Left hindlimb (tissue), 1 donor: ENCODE results near the gene DENND2D.

ENCODE experiments used
- DNase-seq: peaks from one replicate; pipeline ENCODE4 v3.0.0-alpha.2; 2018

The DENND2D gene

DNA sequence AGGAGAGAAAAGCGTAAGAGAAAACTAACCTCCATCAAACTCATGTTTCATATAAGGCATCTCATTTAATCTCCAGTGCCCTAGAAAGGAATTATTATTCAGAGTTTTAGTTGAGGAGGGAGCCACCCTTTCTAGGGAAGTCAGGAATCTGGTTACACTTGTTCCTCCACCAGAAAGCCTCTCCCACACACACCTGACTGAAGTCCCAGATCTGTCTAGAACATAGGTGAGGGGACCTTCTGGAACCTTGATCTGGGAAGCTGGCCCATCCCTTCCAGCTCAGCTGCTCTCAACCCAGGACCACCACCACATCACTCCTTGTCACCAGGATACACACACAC is 1.9 kb upstream of the DENND2D start:
- DNase-seq = no peak

DNA sequence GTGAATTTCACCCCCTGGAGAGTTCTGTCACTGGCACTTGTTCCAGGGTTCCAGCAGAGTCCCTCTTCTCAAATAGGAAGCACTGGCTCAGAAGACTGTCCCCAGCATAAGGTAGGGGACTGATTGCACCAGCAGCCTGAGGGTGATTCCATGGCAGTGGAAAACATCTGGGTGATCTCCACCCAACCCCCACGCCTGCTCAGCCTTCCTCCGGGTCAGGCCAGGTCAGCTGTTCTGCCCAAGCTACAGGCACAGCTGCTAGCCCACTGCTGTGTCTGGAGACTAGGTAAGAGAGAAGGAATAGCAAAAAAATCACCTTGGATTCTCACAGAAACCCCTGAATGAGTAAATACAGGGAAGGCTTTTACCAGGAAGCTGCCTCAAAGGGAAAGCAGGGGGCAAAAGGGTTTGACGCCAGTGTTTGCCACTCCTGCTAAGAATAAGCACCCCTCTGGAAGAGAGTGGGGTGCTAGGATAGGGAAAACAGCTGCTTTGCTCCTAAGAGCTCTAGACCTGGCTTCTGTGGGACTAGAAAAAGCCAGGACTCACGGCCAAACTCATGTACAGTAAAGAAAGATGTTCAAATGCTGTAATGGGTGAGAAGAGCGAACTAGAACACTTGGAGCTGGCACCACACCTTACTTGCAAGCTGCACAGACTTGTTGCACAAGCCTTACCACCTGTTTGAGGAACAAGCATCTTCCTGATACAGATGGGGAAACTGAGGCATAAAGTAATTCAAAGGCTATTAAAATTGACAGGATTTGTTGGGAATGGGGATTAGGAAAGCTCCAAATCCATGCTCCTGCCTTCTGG is 1.0 kb upstream of the DENND2D start:
- no peak for DNase-seq

DNA sequence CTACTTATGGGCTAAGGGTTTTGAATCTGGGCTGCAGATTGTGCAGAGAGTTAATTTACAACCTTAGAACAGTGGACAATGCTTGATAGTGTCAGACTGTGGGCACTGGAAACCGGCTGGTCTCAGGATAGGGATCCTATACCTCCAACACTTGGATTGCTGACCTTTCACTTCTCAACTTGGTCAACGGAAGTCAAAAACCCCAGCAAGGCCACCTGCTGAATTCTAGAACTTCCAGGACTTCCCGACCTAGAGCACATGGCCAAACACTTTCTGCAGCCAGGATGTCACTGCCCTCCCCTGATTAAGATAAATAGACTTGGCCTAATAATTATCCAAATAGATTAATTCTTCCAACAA is 336 bp upstream of the DENND2D start:
- no peak for DNase-seq

DNA sequence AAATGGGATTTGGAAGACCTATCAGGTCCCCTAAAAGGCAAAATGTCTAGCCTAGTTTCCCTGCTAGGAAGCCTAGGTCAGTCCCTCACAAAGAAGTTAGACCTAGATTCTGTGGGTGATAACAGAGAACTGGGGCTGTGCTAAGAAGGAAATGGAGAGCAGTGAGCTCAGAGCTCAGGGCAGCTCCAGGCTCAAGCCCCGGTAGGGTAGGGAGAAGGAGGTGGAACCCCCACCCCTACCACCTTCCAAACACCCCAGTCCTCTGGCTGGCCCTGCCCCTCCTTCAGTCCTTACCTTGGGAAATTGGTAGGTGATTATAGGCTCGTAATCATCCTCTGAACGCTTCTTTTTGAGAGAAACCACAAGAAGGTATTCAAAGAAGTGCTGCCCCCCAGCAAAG is 1.1 kb downstream of the DENND2D start:
- no peak for DNase-seq

DNA sequence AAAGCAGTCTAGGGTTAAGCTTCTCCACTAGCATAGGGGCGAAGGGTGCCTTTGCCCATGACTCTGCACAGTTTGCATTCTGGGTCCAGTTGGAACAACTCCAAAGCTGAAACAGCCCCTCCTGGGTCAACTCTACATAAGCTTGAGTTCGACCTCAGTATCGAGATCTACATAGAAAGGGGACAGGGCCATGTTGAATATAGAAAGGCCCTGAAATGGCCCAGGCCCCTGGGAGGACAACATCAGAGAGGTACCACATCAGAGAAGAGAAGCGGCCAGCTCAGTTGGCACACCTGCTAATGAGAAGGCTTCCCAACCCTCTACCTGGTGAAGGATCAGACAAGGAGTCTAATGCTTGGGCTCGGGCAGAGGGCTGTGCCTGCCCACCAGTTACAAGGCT is 1.6 kb downstream of the DENND2D start:
- DNase-seq = no peak

DNA sequence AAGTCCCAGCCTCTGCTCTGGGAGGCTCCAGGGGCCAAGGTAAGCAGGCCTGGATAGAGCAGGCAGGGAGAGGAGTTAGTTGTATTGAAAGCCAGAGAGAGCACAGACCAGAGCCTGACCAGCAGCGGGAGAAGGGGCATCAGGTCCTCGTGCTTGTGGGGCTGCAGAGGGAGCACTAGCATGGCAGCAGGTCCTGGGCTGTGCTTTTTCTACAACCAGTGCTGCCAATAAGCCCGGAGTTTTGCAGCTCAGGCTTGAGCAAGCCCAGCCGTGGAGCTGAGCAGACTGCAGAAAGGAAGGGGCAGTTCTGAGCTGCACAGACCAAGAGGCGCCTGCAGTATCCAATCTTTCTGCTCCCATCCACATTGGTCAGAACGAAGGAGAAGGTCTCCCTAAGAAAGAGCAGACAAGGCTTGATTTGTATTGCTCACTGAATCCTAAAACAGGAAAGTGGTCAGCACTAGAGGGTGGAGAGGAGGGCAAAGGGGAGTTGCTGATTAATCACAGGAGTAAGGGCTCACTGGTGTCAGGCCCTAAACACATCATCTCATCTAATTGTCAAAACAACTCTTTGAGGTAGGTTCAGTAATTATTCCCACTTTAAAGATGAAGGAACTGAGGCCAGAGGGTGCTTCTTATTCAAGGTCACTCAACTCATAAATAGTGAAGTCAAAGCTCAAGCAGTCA is 2.7 kb downstream of the DENND2D start:
- DNase-seq = no peak

DNA sequence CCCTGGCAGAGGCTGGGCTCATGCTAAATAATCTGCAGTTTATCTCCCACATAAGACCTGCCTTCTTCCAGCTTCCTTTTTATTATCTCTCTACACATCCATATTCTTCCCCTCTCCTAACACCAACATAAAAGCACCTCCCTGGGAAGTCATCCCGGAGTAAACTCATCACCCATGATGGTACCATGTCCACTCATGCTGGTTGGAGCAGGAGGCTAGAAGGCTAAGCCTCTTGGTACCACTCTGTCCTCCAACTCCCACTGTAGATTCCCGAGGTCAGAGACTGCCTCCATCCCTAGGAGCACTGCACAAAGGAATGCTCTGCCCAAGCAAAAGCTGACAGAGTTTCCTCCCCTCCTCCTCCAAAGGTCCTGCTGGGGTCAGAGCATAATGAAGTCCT is 4.2 kb downstream of the DENND2D start:
- DNase-seq = no peak

DNA sequence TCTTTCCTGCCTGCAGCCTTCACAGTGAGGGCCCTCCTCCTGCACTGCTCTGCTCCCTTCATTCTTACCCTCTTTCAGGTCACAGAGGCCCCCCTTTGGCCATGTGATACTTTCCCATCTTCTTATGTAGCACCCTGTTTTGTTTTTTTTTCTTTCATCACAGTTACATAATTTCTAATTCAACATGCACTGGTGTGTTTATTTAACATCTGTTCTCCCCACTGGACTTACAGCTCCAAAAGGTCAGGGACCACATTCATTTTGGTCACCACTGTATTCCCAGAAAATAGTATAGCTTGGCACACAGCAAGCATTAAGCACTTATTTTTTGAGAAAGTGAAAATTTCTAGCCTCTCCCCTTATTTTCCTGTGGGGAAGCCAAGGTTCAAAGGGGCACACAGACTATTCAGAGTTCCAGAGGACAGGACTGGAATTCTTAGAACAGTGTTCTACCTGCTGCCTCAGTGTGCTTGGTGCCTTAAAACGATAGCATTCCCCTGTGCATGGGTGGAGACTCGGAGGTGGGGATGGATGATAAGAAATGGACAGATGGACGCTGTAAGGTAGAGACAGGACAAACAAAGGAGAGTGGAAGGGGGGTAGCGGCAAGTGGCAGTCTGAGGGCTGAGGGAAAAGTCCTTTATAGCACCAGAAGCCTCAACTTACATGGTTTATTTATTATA is 5.3 kb downstream of the DENND2D start:
- no peak for DNase-seq

DNA sequence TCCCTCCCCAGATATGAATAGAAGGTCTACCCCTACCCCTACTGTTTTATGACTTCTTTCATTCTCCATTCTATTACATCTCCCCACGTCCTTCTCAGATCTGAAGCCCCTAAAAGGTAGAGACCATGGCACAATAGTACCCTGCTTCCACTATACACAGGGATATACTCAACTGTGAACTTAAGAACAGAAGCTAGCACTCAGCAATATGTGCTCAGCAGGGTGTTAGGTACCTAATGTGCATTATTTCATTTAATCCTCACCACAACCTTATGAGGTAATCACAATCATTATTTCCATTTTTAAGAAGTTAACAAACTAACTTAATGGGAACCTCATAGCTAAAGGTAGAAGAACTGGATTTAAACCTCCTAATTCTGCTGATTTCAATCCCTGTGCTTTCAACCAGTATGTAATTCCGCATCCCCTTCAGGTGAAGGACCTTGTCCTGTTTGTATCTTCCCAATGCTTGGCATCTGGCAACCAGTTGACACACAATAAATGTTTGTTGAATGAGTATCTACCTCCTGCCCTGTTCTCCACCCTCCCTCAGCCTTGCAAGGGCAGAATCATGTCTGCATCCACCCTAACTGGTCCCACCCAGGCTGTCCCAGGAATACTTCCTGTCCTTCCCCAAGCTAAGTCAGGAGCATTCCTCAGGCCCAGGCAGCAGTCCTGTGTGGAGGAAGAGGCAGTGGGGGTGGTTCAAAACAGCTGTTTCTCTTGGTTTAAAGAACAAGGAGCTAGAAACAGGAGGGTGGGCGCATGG is 6.5 kb downstream of the DENND2D start:
- DNase-seq = no peak

DNA sequence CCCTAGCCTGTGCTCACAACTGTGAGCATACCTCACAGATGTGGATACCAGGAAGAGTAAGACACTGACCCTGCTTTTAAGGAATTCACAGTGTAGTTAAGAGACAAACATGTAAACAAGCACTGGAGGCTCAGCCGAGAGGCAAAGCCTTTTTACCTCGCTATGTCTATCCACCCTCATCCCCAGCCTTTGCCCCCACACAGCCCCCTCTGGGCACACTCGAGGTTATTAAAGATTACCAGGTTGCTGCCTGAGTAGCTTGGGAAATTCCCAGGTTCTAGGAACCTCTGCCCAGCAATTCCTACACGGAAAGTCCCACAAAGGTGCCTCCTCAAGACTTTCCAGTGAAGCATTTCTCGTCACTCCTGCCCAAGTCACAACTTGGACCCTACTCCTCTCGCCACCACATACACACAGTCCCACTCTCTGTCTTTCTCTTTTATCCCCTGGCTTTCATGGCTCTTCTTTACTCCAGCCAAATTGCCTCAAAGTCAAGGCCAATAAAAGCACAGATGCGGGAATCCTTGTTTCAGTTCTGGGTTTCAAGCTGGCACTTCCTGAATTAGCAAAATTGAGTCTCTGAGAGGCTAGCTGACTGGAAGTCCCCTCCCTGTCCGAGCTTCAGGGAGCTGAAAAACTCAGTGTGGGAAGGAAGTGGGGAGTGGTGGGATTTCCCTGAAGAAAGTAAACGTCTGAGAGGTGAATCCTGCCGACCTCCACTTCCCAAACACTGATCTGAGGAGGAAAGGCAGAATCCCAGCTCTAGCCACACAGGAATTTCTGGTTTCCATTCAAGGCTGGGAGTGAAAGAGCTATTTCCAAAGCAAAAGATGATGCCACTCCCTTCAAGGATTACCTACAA is 7.6 kb downstream of the DENND2D start:
- no peak for DNase-seq

DNA sequence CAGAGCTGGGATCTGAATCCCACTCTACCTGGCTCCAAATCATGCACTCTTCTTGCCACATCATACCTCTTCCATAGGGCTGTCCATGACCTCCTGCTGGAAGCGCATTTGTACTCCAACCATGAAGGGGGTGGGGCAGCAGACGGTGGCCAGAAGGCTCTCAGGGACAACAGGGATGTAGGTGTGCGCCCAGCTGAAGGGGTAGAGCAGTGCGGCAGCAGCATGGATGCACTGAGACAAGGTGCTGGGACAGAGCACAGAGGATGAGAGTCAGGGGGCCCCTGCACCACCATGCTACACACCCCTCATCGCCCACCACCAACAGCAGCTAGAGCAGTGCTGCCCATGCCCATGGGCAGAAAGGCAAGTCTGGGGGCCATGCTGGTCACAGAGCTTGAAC is 8.4 kb downstream of the DENND2D start:
- DNase-seq = no peak

DNA sequence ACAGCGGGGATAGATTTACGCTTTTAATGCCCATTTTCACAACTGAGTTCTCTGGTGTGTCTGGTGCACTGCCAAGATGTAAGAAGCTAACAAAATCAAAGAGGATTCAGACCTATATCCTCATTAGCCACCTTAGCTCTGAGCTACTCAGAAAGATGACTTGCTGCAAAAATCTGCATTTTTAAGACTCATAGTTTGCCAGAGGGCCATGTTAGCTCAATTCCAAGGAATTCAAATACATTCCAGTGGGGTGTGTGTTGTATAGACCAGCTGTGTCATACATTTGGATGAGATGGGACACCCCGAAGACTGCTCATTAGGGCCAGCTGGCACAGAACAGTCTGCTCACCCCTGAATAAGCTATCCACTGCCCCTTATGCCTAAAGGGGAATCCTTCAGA is 8.9 kb downstream of the DENND2D start:
- no peak for DNase-seq

DNA sequence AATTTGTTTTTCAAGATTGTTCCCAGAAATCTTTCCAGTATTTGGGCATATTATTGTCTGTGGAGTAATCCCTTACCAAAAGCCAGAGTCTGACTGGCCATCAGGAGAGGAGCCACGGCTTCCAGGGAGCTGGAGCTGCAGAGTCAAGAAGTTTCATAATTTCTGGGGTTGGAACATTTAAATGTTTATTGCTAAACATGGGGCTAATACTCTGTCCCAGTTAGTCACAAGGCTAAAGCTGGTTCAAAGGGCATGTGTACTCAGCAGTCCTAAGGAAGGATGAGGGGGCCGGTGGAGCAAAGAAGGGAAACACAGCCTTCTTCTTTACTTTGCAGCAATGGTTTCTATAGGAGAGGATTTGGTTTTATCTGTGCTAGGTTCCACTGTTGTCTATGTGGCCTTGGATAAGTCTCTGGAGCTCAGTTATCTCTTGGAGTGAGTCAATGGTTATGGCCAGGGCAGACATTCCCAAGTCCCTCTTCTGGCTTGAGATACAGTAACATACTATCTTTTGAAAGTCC is 9.5 kb downstream of the DENND2D start:
- no peak for DNase-seq

DNA sequence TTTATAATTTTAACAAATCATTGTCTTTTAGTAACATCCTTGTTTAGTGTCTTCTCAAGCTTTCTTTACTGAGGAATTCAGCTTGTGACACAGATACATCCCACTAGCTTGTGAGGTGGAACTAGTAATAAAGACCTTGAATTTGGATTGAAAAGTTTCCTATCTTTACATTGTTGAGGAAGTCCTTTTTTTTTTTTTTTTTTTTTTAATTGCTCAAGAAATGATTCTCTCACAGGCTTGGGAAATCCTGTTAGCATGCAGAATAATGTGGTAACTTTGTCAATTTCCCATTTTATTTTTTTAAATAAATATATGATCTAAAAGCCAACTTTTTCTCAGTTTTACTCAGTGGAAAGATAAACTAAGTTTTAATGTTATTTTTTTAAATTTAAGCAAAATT is 15.8 kb downstream of the DENND2D start:
- DNase-seq = no peak

DNA sequence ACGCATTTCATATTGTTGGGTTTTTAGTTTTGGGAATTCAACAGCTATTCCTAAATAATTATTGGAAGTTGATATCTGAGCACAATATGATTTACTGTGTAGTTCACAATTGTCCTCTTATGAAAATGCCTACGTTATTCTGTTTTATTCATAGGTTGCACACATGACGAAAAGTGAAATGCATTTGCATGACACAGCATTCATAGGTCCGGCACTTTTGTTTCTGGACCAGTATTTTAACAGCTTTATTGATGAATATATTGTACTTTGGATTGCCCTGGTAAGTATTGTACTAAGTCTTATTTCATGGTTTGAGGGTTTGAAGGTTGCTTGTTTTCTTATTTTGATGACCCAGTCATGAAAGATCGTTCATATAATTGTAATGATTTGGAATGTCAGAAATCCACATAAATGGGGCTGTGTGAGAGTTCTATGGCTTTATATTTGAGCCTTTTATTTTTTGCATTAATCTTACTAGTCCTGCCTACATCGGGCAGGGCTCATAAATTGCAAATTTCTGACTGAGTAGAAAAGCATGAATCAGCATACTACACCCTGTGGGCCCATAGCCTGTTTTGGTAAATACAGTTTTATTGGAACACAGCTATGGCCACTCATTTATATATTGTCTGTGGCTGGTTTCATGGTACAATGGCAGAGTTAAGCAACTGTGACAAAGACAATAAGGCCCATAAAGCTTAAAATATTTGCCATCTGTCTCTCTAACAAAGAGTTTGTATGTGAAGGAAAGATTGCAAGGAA is 17.0 kb downstream of the DENND2D start:
- DNase-seq = no peak

DNA sequence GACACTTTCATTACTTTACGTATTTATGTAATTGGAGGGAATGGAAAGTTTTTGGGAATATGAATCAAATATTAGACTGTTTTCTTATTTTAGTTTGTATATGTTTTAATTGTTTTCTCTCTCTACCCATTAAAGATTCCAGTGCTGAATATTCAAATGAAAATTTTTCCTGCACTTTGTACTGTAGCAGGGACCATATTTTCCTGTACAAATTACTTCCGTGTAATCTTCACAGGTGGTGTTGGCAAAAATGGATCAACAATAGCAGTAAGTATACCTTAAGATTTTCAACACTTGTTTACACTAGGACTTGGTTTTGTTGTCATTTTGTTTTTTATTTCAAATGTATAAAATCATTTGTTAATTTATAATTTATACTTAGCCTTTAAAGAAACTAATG is 18.4 kb downstream of the DENND2D start:
- no peak for DNase-seq

DNA sequence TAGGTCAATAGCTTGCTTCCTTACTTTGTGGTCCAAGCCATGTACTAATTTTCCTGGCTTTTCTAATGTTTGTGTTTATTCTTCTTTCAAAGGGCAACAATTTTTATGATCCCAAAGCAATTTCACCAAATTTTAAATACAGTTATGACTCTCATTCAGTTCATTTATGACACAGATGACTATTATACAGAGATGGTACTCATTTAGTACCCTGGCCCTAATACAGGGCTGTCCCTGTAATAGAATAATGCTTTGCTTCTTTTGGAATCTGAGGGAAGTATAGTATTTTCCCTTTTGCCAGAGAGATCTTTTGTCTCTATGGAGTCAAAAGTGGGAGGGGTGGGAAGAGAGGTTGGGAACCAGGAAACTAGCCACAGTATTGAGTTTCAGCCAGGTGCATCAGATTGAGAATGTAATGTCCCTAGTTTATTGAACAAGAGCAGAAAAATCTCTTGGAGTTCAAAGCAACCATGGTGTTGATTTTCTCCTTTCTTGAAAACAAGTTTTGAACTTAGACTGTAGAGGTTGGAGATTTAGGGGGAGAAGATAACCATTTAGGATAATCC is 20.4 kb downstream of the DENND2D start:
- DNase-seq = no peak

DNA sequence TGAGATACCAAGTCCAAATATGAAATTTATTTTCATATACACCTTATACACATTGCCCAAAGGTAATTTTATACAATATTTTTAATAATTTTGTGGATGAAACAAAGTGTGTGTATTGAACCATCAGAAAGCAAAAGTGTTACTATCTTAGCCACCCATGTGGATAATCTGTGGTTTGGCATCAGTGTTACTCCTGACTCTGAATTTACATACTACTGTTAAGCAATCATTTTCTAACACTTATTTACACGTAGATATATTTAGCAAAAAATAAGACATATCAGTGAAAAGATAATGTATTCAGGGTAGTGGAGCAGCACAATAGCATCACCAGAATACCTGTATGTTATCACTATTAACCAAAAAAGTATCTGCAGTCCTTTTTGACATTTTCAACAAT is 23.8 kb downstream of the DENND2D start:
- no peak for DNase-seq

DNA sequence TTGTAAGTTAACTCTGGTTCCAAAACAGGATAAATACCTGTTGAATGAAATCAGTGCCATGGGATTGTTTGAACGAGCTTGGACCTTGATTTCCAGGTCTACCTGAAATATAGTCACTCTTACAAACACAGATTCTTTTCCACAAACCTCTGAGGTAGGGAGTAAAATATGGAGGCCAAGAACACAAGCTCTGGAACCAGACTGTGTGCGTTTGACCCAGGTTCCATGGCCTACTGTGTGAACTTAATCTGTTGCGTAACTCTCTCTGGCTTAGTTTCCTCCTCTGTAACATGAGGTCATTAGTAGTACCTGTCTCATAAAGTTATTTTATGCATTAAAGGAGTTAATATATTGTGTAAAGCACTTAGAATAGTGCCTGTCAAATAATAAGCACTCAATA is 25.1 kb downstream of the DENND2D start:
- no peak for DNase-seq

DNA sequence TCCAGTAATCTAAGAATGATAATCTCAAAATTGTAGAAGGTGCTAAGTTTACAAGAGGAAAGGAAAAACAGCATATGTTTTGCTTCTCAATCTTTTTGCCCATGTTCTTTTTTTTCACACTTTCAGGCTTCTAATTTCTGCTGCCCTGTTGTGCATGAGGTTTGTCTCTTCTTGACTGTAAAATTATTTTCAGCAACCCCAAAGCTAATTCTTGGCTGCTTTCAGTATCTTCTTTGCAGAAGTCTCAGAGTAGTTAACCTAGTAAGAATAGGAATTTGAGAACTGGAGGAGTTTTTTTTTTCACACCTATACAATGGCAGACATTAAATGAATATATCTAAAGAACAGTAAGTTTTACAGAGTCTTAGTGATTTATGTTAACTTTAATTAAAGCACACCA is 26.4 kb downstream of the DENND2D start:
- no peak for DNase-seq

DNA sequence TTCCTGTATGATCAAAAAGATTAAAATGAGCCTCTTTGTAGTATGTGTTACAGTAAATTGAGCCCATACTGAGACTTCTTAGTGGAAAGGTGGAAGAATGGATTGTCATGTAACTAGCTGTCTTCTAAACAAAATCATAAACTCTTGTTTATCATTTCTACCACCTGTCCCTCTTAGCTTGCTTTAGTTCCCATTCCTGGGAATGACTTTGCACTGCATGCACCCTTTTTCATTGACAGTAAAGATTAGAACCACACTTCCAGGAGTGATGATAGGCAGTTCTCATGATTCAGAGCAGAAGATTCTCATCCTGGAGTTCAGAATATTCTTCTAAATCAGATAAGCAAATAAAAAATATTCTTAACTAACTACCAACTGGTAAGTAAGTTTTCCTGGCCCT is 28.0 kb downstream of the DENND2D start:
- DNase-seq = no peak
